GM12878 (cell line): ENCODE results near the gene E2F1. TPM values are rescaled to one million over a fixed set of nuclear protein-coding genes. Genes with fewer than 3 reads are reported as not detected.

Source experiments
- ATAC-seq: fragments of 200-7000 bp; cut with Tn5 transposase; 3 replicates; pipeline ENCODE4 v1.9.1; 2020; ENCODE audit warnings: mild to moderate bottlenecking, moderate library complexity
- BruUV-seq: library from RNA; stranded (reverse); fragments of 400-500 nt; replicated peaks from 2 replicates; lab custom pipeline; 2021; lab: Mats Ljungman, UMichigan
- CTCF ChIA-PET: fragments of 300-600 bp; sonication (Branson Sonifier 250); formaldehyde crosslinking; extraction: SDS; loops from one replicate; lab custom pipeline; 2021; ENCODE audit warnings: inconsistent platforms; lab: Yijun Ruan, JAX
- POLR2A ChIA-PET: fragments of 350-600 bp; formaldehyde crosslinking; extraction: SDS; loops from one replicate; lab custom pipeline; 2021; ENCODE audit warnings: inconsistent platforms; lab: Charles Lee
- RAD21 ChIA-PET: fragments of 300-600 bp; sonication (Branson Sonifier 250); formaldehyde crosslinking; loops from one replicate; lab custom pipeline; 2023; ENCODE audit warnings: antibody characterized with exemption; ENCODE audit not compliant: unreplicated experiment; lab: Charles Lee
- SMC1A ChIA-PET: fragments of 300-600 bp; sonication (Branson Sonifier 250); formaldehyde crosslinking; loops from one replicate; lab custom pipeline; 2023; ENCODE audit not compliant: unreplicated experiment, uncharacterized antibody; lab: Charles Lee
- DNase-seq: peaks from one replicate; pipeline ENCODE4 v3.0.0-alpha.2; 2011; ENCODE audit warnings: low read depth, low spot score
- FAIRE-seq: peaks from 3 replicates; lab custom pipeline; 2011; peaks lifted over from hg19 to GRCh38; lab: Jason Lieb, UNC
- H2AFZ ChIP-seq: 2 replicates; pipeline ENCODE4 v1.6.0; 2011; ENCODE audit warnings: low read depth, low read length, control low read depth; ENCODE audit not compliant: control insufficient read depth
- H3K27ac ChIP-seq: 2 replicates; pipeline ENCODE4 v1.5.1; 2011; ENCODE audit warnings: control low read depth; ENCODE audit not compliant: control insufficient read depth, insufficient read depth
- H3K27me3 ChIP-seq, 2 experiments: replicated peaks in 1 of 2; 2 replicates each; pipeline versions ENCODE4 v1.6.0 to v1.6.1; 2011; ENCODE audit warnings: low read length in 1 of 2; ENCODE audit not compliant: control insufficient read depth in 2 of 2, insufficient read depth in 2 of 2
- H3K36me3 ChIP-seq, 2 experiments: 2 replicates each; pipeline ENCODE4 v1.5.1; 2011; ENCODE audit warnings: low read length in 1 of 2; ENCODE audit not compliant: control insufficient read depth in 2 of 2, insufficient read depth in 2 of 2
- H3K4me1 ChIP-seq: 2 replicates; pipeline ENCODE4 v1.6.1; 2011; ENCODE audit warnings: mild to moderate bottlenecking, low read length, moderate library complexity, mixed read lengths; ENCODE audit not compliant: control insufficient read depth, insufficient read depth
- H3K4me2 ChIP-seq: 2 replicates; pipeline ENCODE4 v1.6.0; 2011; ENCODE audit warnings: control low read depth; ENCODE audit not compliant: control insufficient read depth, insufficient read depth
- H3K4me3 ChIP-seq: fragments of 200-600 bp; sonication (generic); 2 replicates; pipeline ENCODE4 v1.5.1; 2016
- H3K79me2 ChIP-seq: 2 replicates; pipeline ENCODE4 v1.6.0; 2011; ENCODE audit warnings: low read length; ENCODE audit not compliant: control insufficient read depth, insufficient read depth
- H3K9ac ChIP-seq: 2 replicates; pipeline ENCODE4 v1.8.0; 2011; ENCODE audit warnings: low read length, control low read depth, mixed read lengths; ENCODE audit not compliant: control insufficient read depth, insufficient read depth
- H3K9me3 ChIP-seq: replicated peaks from 3 replicates; pipeline ENCODE4 v1.5.1; 2011; ENCODE audit warnings: mild to moderate bottlenecking, low read length; ENCODE audit not compliant: control insufficient read depth, insufficient read depth
- H4K20me1 ChIP-seq: 2 replicates; pipeline ENCODE4 v1.6.0; 2011; ENCODE audit not compliant: control insufficient read depth, insufficient read depth
- BACH1 ChIP-seq: fragments of 450-650 bp; IDR thresholded peaks from 2 replicates; pipeline ENCODE4 v1.6.1; 2017; ENCODE audit warnings: mild to moderate bottlenecking, borderline replicate concordance
- CHD2 ChIP-seq: IDR thresholded peaks from 2 replicates; pipeline ENCODE4 v1.6.1; 2011; ENCODE audit warnings: low read depth, low read length, improper control_type of control experiment, borderline replicate concordance
- CHD4 ChIP-seq: fragments of 200-600 bp; sonication (generic); IDR thresholded peaks from 2 replicates; pipeline ENCODE4 v1.6.1; 2016; ENCODE audit warnings: mild to moderate bottlenecking
- IKZF1 ChIP-seq: fragments of 450-650 bp; conservative IDR thresholded peaks from 2 replicates; pipeline ENCODE4 v1.6.1; 2017; ENCODE audit warnings: antibody characterized with exemption, mild to moderate bottlenecking
- MXI1 ChIP-seq: fragments of 150-350 bp; IDR thresholded peaks from 2 replicates; pipeline ENCODE4 v1.6.1; 2011; ENCODE audit warnings: low read depth, mild to moderate bottlenecking, inconsistent platforms, low read length, improper control_type of control experiment
- MYC ChIP-seq: IDR thresholded peaks from 2 replicates; pipeline ENCODE4 v1.6.1; 2011; ENCODE audit warnings: mild to moderate bottlenecking, low read length, moderate library complexity, inconsistent platforms; ENCODE audit not compliant: insufficient read depth, insufficient replicate concordance, insufficient read length, severe bottlenecking
- NBN ChIP-seq: fragments of 450-650 bp; IDR thresholded peaks from 2 replicates; pipeline ENCODE4 v1.6.1; 2016
- NR2F1 ChIP-seq: fragments of 450-650 bp; conservative IDR thresholded peaks from 2 replicates; pipeline ENCODE4 v1.6.1; 2017; ENCODE audit warnings: mild to moderate bottlenecking
- RUNX3 ChIP-seq: IDR thresholded peaks from 2 replicates; pipeline ENCODE4 v1.6.1; 2012; ENCODE audit warnings: low read length, inconsistent platforms
- SPI1 ChIP-seq: IDR thresholded peaks from 2 replicates; pipeline ENCODE4 v1.6.1; 2011; ENCODE audit warnings: low read depth, mild to moderate bottlenecking, low read length, moderate library complexity, borderline replicate concordance; ENCODE audit not compliant: insufficient read depth
- TBL1XR1 ChIP-seq: IDR thresholded peaks from 2 replicates; pipeline ENCODE4 v1.6.1; 2012; ENCODE audit warnings: low read depth, low read length, improper control_type of control experiment
- WGBS: methylation state at CpG from one replicate; pipeline ENCODE4 v1.1.6; 2016; ENCODE audit warnings: low lambda C conversion rate; ENCODE audit not compliant: insufficient replicate concordance, insufficient coverage; ENCODE audit errors: missing lambda C conversion rate; 5-methylcytosine and 5-hydroxymethylcytosine counted together
- in situ Hi-C: fragments of 300-500 bp; cut with MboI; formaldehyde crosslinking; loops from 9 replicates; pipeline ENCODE4 v1.14.3; 2018; ENCODE audit warnings: mixed read lengths
- intact Hi-C: fragments of 100-400 bp; cut with micrococcal nuclease; formaldehyde crosslinking; loops from one replicate; pipeline ENCODE4 v1.14.2; 2022; ENCODE audit not compliant: unreplicated experiment
- polyA plus RNA-seq, 11 experiments: library from polyadenylated mRNA; depleted of rRNA in 4 of 11; unstranded in 6 of 11; stranded (reverse) in 5 of 11; fragments of >200 nt; fragmentation: Nextera tagmentation in 4 of 11; fragmentation: Illumina TruSeq in 1 of 11; extraction: Ambion mirVana in 4 of 11; extraction: Trizol in 1 of 11; gene quantifications; 1 replicate in 1 of 11; 2 replicates in 10 of 11; pipeline versions ENCODE4 v1.2.1 to v1.2.3, GENCODE V29; 2011 to 2016; ENCODE audit warnings: inconsistent platforms in 2 of 11, missing spikeins in 2 of 11, low read depth in 1 of 11
- total RNA-seq, 4 experiments: library from RNA; depleted of rRNA in 3 of 4; stranded (reverse); fragments of >200 nt in 3 of 4; fragmentation: Illumina TruSeq in 1 of 4; extraction: Trizol in 1 of 4; gene quantifications; 2 replicates each; pipeline versions ENCODE4 v1.2.1 to v1.2.3, GENCODE V29; 2013 to 2021
- TF ChIP-seq, protein P1 (sequence below): IDR thresholded peaks from 2 replicates; pipeline ENCODE4 v1.6.1; 2011; ENCODE audit warnings: borderline replicate concordance, low read depth, mild to moderate bottlenecking, moderate library complexity, mixed read lengths, low read length; ENCODE audit not compliant: insufficient read depth; ENCODE audit errors: extremely low read length
- TF ChIP-seq, protein P2 (sequence below): fragments of 450-650 bp; conservative IDR thresholded peaks from 2 replicates; pipeline ENCODE4 v1.6.1; 2017; ENCODE audit warnings: mild to moderate bottlenecking, moderate library complexity
- TF ChIP-seq, protein P3 (sequence below): IDR thresholded peaks from 2 replicates; pipeline ENCODE4 v1.6.1; 2012; ENCODE audit warnings: improper control_type of control experiment, low read depth, low read length; ENCODE audit not compliant: insufficient replicate concordance

Gene E2F1
- total and polyA plus RNA-seq, 10 of the 15 experiments (the other 5 are each of a cell fraction or from before 2014, with no cell fraction given), result 0.29 to 50.2 (median 19.7) TPM

DNA sequence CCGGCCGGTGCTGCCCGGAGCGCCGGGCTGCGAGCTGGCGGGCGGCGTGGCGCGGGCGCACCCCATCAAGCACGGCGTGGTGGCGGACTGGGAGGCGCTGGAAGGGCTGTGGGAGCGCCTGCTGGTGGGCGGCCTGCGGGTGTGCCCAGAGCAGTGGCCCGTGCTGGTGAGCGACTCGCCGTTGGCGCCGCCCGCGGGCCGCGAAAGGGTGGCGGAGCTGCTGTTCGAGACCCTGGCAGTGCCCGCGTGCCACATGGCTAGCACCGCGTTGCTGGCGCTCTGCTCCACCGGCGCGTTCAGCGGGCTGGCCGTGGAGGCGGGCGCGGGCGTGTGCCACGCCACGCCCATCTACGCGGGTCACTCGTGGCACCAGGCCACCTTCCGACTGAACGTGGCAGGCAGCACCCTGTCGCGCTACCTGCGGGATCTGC is 18.9 kb downstream of the E2F1 start:
- H3K27ac ChIP-seq, result peak overlapping the region; percentile 65
- peak; percentile 43 for ATAC-seq
- H3K4me3 ChIP-seq, result peak overlapping the region; percentile 75
- ChIA-PET RAD21 (interaction anchor here (0.6 to 3.3 kb wide), 28 partner anchors 9 to 266 kb away, joined by 3 to 25 read pairs (median 4); partner anchors contain the start of genes CBFA2T2, CDK5RAP1, PXMP4 and SNTA1), POLR2A (interaction anchor here (0.6 to 3.3 kb wide), 10 partner anchors 12 to 210 kb away, joined by 3 to 20 read pairs (median 4); partner anchors contain the start of genes CBFA2T2 and PXMP4), SMC1A (interaction anchor here (0.9 to 4.0 kb wide), 17 partner anchors 12 to 444 kb away, joined by 3 to 20 read pairs (median 4); partner anchors contain the start of genes CBFA2T2 and CDK5RAP1), CTCF (interaction anchor here (0.5 to 4.1 kb wide), 34 partner anchors 9 to 368 kb away, joined by 3 to 43 read pairs (median 3); partner anchors contain the start of genes CBFA2T2, CDK5RAP1, CHMP4B and E2F1)
- no TSS peak for BruUV-seq
- H3K9me3 ChIP-seq, result no peaks in the 10 kb centered on the region
- no peak for DNase-seq
- in situ Hi-C loops, result no loop called here
- H3K79me2 ChIP-seq, result peaks cover 2% of the 10 kb centered on the region
- no peaks in the 10 kb centered on the region for H3K27me3 ChIP-seq
- intact Hi-C loops, result loop anchor here (2.0 to 10.0 kb wide), 2 partner anchors 64 to 458 kb away; partner anchors contain the start of gene ZNF341
- no peaks in the 10 kb centered on the region for H3K36me3 ChIP-seq
- no peak for FAIRE-seq
- H3K4me2 ChIP-seq, result peak overlapping the region; percentile 99
- H4K20me1 ChIP-seq, result peaks cover 4% of the 10 kb centered on the region; the same call in 1 of the 2 replicates
- peaks cover 29% of the 10 kb centered on the region for H3K4me1 ChIP-seq
- peak overlapping the region; percentile 36 for H3K9ac ChIP-seq
- peak overlapping the region; percentile 39 for H2AFZ ChIP-seq
- WGBS, result 1% methylated on average over 47 of the region's 55 CpGs
- TF ChIP-seq NBN (no peak), IKZF1 (peak; percentile 53), RUNX3 (peak; percentile 22), MYC (peak; percentile 68), NR2F1 (no peak), CHD2 (no peak), MXI1 (0 out of 2 replicates have a peak, but pooled peaks have one; percentile 40), CHD4 (no peak), BACH1 (peak; percentile 26; the same call in 1 of the 2 replicates), TBL1XR1 (no peak), SPI1 (no peak)
- TF ChIP-seq, protein P1, sequence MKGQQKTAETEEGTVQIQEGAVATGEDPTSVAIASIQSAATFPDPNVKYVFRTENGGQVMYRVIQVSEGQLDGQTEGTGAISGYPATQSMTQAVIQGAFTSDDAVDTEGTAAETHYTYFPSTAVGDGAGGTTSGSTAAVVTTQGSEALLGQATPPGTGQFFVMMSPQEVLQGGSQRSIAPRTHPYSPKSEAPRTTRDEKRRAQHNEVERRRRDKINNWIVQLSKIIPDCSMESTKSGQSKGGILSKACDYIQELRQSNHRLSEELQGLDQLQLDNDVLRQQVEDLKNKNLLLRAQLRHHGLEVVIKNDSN, result no peak
- TF ChIP-seq, protein P2, sequence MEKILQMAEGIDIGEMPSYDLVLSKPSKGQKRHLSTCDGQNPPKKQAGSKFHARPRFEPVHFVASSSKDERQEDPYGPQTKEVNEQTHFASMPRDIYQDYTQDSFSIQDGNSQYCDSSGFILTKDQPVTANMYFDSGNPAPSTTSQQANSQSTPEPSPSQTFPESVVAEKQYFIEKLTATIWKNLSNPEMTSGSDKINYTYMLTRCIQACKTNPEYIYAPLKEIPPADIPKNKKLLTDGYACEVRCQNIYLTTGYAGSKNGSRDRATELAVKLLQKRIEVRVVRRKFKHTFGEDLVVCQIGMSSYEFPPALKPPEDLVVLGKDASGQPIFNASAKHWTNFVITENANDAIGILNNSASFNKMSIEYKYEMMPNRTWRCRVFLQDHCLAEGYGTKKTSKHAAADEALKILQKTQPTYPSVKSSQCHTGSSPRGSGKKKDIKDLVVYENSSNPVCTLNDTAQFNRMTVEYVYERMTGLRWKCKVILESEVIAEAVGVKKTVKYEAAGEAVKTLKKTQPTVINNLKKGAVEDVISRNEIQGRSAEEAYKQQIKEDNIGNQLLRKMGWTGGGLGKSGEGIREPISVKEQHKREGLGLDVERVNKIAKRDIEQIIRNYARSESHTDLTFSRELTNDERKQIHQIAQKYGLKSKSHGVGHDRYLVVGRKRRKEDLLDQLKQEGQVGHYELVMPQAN, result 0 out of 2 replicates have a peak, but pooled peaks have one; percentile 10
- TF ChIP-seq, protein P3, sequence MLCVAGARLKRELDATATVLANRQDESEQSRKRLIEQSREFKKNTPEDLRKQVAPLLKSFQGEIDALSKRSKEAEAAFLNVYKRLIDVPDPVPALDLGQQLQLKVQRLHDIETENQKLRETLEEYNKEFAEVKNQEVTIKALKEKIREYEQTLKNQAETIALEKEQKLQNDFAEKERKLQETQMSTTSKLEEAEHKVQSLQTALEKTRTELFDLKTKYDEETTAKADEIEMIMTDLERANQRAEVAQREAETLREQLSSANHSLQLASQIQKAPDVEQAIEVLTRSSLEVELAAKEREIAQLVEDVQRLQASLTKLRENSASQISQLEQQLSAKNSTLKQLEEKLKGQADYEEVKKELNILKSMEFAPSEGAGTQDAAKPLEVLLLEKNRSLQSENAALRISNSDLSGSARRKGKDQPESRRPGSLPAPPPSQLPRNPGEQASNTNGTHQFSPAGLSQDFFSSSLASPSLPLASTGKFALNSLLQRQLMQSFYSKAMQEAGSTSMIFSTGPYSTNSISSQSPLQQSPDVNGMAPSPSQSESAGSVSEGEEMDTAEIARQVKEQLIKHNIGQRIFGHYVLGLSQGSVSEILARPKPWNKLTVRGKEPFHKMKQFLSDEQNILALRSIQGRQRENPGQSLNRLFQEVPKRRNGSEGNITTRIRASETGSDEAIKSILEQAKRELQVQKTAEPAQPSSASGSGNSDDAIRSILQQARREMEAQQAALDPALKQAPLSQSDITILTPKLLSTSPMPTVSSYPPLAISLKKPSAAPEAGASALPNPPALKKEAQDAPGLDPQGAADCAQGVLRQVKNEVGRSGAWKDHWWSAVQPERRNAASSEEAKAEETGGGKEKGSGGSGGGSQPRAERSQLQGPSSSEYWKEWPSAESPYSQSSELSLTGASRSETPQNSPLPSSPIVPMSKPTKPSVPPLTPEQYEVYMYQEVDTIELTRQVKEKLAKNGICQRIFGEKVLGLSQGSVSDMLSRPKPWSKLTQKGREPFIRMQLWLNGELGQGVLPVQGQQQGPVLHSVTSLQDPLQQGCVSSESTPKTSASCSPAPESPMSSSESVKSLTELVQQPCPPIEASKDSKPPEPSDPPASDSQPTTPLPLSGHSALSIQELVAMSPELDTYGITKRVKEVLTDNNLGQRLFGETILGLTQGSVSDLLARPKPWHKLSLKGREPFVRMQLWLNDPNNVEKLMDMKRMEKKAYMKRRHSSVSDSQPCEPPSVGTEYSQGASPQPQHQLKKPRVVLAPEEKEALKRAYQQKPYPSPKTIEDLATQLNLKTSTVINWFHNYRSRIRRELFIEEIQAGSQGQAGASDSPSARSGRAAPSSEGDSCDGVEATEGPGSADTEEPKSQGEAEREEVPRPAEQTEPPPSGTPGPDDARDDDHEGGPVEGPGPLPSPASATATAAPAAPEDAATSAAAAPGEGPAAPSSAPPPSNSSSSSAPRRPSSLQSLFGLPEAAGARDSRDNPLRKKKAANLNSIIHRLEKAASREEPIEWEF, result no peak
